DND-41 (cell line): ENCODE data around the gene SPACA4.

ENCODE experiments used
- CTCF ChIP-seq: IDR thresholded peaks from 2 replicates; pipeline ENCODE4 v1.5.1; 2012; ENCODE audit warnings: borderline replicate concordance, low read length, moderate library complexity, mild to moderate bottlenecking; ENCODE audit not compliant: poor library complexity, severe bottlenecking; ENCODE audit errors: extremely low read depth
- EZH2 ChIP-seq: IDR thresholded peaks from 3 replicates; pipeline ENCODE4 v1.6.1; 2012; ENCODE audit warnings: borderline replicate concordance, low read depth, mild to moderate bottlenecking, moderate library complexity, low read length, inconsistent platforms; ENCODE audit not compliant: severe bottlenecking

DNA sequence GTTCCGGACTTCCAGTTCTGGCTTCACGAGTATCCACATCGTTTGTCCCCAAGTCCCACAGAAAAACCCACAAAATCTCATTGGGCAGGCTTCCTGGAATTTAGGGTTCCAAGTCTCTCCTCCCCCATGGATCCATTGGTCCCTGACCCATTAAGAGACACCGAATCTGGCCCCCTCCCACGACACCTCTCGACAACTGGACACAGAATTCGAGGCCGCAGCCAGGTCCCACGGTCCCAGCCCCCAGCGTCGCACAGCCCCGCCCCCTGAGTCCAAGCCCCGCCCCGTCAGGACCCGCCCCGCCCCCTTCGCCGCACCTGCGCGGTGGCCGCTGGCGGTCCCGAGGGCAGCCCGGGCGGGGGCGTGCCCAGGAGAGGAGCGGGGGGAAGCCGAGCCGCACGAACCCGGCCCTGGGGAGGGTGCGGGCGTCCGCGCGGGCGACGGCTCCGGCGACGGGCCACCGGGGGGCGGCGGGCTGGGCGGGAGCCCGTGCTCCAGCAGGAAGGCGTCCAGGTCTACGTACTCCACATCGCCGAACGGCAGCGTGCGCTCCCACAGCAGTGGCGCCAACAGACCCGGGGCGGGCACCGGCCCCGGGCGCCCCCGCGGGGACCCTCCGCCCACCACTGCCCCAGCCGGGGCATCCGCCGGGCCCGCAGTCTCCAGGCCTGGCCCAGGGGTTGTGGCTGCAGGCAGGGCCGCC, 28.9 kb downstream of the SPACA4 start:
- TF ChIP-seq CTCF (no peak), EZH2 (no peak)
